Right lobe of liver (tissue), 4 donors: ENCODE data around the gene PKD1.
"Not testable (repeated sequence)": the region's sequence is repeated elsewhere in the genome, so short reads cannot be mapped to it uniquely, and the experiment has no call there.

Experiments used
- POLR2A ChIP-seq: fragments of 450-650 bp; IDR thresholded peaks from one replicate; pipeline ENCODE4 v1.6.1; 2017; ENCODE audit warnings: antibody characterized with exemption, mild to moderate bottlenecking
- TF ChIP-seq, protein P1 (sequence below), 4 donors: fragments of 200-600 bp in 3 of 4; fragments of 450-650 bp in 1 of 4; IDR thresholded peaks; one replicate each; pipeline versions ENCODE4 v1.5.1 to v1.8.0; 2016 to 2022; ENCODE audit warnings: antibody characterized with exemption in 4 of 4, mild to moderate bottlenecking in 2 of 4
- donor health status: DM: no; HTN: no; CAD: no.
- donor health status: DM: no; HTN: no; CAD: no.
- donor health status: DM: no; HTN: yes; CAD: no.

- TF ChIP-seq POLR2A = not testable (repeated sequence)
- TF ChIP-seq, protein P1, sequence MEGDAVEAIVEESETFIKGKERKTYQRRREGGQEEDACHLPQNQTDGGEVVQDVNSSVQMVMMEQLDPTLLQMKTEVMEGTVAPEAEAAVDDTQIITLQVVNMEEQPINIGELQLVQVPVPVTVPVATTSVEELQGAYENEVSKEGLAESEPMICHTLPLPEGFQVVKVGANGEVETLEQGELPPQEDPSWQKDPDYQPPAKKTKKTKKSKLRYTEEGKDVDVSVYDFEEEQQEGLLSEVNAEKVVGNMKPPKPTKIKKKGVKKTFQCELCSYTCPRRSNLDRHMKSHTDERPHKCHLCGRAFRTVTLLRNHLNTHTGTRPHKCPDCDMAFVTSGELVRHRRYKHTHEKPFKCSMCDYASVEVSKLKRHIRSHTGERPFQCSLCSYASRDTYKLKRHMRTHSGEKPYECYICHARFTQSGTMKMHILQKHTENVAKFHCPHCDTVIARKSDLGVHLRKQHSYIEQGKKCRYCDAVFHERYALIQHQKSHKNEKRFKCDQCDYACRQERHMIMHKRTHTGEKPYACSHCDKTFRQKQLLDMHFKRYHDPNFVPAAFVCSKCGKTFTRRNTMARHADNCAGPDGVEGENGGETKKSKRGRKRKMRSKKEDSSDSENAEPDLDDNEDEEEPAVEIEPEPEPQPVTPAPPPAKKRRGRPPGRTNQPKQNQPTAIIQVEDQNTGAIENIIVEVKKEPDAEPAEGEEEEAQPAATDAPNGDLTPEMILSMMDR (IDR thresholded peaks at IDR 0.05) = not testable (repeated sequence)
These were observed 10.1 kb downstream of the PKD1 start for GRCh38 chr16:2125609-2126008.
